Islet of Langerhans (tissue), 1 donor: ENCODE data around the gene TOMM34.

ENCODE experiments used
- FAIRE-seq: peaks from one replicate; lab custom pipeline; 2011; peaks lifted over from hg19 to GRCh38; lab: Jason Lieb, UNC

TOMM34 gene

DNA sequence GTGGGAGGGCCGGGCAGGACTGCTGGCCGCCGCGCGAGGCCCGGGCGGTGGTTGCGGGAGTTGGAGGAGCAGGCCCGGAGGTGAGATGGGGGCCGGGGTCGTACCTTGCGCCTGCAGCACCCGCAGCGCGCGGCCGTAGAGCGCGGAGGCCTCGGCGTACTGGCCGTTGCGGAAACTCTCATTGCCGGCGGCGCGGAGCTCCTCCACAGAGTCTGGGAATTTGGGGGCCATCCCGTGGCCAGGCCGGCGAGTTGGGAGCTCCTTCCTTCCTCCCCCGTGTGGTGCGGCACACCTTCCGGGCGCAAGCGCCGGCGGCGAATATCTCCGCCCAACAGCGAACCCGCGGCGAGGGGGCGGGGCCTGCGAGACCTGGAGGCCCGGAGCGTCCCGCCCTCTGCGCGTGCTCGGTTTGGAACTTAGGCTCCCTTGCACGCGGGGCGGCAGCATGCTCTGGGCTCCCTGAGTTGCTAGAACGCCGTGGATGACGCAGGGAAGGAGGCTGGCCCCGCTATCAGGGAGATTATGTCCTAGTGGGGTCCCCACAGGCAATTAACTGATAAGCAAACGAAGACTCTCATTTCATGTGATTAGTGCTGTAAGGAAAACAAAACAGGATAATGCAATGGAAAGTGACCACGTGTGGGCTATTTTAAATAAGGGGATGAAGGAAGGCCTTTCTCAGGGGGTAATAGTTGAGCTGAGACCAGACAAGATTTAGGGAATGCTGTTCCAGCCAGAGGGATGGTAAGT, at the start of gene TOMM34:
Gene TOMM34, minus strand, starts transcription at position 295 of the 750 bp plus-strand sequence. Its CDS starts 64 bp downstream, at position 231.
- no peak for FAIRE-seq

DNA sequence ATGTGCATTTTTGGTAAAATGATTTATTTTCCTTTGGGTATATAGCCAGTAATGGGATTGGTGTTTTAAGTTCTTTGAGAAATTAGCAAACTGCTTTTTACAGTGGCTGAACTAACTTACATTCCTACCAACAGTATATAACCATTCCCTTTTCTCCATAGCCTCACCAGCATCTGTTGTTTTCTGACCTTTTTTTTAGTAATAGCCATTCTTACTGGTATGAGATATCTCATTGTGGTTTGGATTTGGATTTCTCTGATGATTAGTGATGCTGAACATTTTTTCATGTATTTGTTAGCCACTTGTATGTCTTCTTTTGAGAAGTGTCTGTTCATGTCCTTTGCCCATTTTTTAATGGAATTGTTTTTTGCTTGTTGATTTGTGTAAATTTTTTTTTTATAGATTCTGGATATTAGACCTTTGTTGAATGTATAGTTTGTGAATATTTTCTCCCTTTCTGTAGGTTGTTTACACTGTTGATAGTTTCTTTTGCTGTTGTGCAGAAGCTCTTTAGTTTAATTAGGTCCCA, 48.4 kb upstream of the TOMM34 start:
- FAIRE-seq, result no peak

DNA sequence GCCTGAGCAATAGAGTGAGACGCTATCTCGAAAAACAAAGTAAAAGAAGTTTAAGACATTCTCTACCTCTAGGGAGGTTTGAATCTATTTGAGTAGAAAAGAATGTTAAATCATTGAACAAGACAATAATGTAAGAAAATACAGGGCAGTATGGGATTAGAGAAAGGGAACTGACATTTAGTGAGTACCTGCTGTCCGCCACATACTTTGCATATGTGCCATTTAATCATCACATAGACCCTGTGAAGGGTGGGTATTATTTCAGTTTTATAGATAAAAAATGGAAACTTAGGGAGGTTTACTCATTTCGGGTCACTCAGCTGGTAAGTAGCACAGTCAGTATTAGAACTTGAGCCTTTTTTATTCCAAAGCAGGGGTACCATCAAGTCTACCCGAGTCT, 37.5 kb upstream of the TOMM34 start:
- no peak for FAIRE-seq

DNA sequence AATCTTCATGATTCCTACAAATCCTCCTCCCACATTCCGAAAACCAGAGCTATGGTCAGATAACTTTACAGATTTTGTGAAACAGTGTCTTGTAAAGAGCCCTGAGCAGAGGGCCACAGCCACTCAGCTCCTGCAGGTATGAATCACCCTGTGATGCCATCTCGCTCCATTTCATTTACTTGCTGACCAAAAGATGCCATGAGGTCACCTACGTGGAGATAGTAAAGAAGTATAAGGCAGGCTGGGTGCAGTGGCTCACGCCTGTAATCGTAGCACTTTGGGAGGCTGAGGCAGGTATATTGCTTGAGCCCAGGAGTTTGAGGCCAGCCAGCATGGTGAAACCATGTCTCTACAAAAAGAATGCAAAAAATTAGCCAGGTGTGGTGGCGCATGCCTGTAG, 37.0 kb upstream of the TOMM34 start:
- FAIRE-seq, result no peak

GRCh38 chr20:44993343-44993742, 33.1 kb upstream of the TOMM34 start:
- FAIRE-seq, result no peak

DNA sequence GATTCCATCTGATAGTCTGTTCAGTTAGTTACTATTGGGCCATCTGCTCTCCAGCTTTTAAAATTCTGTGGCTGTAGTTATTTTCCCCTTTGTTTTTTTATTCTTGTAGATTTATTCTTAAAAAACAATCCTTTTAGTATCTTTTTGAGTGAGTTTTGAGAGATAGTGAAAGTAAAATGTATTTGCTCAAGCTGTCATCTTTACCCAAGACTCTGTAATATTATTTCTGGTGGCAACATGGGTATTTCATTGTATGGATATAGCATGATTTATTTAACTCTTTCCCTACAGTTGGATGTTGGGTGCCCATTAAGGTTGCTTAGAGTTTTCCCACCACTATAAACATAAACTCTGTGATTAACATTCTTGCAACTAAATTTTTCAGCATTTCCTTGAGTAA, 30.8 kb upstream of the TOMM34 start:
- FAIRE-seq, result no peak

DNA sequence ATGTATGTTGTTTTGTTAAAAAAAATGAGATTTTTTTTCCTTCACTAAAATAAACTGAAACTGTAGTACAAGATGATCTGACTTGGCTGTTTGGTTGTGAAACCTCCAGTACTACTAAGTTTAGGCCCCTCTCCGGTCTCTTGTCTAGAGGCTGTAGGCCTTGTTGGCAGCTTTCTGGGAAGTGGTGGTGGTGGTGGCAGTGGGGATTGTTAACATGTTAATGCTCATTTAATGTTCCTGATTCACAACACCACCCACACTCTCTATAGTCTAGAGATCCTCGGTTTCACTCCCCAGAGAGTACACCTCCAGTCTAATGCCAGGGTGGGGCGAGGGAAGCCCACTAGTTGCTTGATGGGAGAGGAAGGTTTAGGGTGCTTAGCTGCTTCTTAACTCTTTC, 30.2 kb upstream of the TOMM34 start:
- FAIRE-seq, result no peak

DNA sequence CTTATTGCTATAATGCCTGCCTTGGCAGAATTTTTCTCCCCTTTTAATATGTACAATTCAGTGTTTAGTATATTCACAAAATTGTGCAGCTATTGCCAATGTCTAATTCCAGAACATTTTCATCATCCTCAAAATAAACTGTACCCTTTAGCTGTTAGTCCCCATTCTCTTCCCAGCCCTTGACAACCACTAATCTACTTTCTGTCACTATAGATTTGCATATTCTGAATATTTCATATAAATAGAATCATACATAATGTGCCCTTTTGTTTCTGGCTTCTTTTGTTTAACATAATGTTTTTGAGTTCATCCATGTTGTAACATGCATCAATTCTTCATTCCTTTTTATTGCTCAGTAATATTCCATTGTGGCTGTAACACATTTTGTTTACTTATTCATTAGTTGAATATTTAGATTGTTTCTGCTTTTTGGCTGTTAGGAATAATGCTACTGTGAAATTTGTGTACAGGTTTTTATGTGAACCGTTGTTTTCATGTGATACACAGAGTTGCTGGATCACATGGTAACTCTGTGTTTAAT, 28.5 kb upstream of the TOMM34 start:
- FAIRE-seq, result no peak

- no peak for FAIRE-seq
Measured at GRCh38 chr20:44983093-44983674, 23.0 kb upstream of the TOMM34 start.

GRCh38 chr20:44981736-44982406, 21.7 kb upstream of the TOMM34 start:
- no peak for FAIRE-seq

GRCh38 chr20:44979090-44979621, 19.0 kb upstream of the TOMM34 start:
- no peak for FAIRE-seq

DNA sequence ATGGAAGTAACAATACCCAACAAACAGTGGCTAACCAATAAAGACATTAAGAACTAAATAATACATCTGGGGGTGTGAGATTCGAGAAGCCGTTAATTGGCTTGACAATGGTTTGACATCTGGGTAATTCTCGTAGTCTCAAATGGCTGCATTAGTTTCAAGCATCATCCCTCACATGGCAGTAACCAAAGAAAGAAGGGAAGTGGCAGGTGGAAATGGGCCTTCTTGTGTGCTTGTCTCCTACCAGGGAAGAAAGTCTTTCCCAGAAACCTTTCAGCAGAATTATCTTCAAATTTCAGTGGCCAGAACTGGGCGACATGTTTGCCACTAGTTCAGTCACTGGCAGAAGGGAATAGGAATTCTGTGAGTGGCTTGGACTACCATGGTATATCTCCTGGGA, 16.5 kb upstream of the TOMM34 start:
- FAIRE-seq, result no peak

DNA sequence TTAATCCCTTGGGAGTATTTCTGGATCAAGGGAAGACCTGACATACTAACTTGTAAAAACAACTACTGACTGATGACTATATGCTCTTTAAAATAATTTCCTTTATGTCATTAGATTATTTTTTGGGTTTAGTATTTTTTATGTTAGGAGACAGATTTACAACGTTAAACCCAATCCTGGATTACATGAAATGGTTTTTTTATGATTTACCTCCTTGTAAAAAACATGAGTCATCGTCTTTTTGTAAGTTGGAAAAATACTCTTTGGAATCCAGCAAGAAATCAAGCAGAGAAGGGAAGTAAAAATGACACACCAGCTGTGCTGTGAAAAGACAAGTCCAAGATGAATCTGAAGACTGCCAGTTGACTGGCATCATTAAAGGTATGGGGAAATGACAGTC, 12.9 kb upstream of the TOMM34 start:
- FAIRE-seq, result no peak

DNA sequence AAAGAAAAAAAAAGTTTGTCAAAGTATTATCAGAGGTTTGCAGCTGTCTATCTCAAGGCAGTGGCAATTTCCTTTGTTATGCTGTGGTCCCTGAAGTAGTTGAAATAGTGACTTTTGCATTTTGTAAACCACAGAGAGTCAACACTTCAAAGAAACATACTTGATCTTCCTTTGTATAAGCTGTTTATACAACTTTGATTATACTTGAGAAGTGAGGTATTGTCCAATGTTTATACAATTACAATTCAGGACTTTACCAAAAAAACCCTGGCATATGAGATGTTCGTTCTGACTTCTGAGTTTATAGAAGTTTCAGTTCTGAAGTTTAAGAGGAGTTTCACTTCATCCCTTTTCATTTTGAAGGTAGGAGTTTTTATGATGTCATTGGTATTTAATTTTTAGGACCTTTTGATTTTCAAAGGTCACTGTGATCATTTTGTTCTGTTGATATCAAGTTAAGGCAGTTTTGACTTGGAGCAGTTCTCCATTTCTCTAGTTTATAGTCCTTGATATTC, 10.1 kb upstream of the TOMM34 start:
- no peak for FAIRE-seq

DNA sequence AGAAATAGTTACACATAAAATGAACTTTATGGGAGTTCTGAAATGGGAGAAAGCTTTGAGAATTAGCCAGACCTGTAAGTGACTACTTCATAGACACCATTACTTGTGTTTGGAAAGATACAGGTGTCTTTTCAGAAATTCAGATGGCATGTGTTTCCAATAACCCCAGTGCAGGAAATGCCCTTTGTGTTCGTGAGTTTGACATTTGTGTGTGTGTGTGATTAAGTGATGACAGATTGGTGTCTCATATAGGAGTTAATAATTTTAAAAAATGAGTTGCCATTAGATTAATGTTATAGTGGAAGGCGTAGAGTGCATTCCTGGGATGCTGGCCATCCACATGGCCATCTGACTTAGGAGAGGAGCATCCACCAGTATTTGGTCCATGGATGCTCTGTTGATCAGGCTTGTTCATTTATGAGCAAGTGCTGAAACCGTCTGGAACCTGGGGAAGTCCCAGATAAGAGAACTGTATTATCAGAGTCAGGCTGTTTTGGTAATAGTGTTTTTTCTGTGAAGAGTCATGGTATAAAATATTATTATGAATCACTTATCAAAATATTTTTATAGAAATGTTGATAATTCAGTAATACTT, 9.2 kb upstream of the TOMM34 start:
- FAIRE-seq, result no peak

DNA sequence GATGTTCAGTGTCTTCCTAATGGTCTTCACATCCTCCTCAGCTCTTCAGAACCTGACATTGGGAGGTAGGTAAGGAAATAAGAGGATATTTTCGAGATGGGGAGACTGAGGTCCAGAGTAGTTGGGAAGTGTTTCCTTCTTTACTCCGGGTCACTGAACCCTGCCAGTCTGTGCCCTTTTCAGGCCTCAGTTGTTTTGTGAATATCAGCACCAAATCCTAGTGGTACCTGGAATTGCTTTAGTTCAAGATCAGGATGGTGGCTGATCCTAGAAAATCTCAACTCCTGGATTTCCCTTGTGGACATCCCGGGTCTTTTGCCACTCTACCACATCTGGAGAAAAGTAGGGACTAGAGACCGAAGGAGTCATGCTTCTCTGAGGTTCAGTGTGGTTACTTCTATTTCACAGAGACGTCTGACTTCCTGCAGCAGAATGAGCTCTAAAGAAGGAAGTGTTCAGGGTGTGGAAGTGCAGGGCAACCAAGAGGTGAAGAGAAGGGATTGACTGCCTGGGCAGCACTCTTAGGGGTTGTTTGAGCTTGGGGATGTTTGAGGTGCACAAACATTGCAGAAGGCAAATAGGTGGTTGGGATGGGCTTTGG, 7.1 kb upstream of the TOMM34 start:
- FAIRE-seq, result no peak

DNA sequence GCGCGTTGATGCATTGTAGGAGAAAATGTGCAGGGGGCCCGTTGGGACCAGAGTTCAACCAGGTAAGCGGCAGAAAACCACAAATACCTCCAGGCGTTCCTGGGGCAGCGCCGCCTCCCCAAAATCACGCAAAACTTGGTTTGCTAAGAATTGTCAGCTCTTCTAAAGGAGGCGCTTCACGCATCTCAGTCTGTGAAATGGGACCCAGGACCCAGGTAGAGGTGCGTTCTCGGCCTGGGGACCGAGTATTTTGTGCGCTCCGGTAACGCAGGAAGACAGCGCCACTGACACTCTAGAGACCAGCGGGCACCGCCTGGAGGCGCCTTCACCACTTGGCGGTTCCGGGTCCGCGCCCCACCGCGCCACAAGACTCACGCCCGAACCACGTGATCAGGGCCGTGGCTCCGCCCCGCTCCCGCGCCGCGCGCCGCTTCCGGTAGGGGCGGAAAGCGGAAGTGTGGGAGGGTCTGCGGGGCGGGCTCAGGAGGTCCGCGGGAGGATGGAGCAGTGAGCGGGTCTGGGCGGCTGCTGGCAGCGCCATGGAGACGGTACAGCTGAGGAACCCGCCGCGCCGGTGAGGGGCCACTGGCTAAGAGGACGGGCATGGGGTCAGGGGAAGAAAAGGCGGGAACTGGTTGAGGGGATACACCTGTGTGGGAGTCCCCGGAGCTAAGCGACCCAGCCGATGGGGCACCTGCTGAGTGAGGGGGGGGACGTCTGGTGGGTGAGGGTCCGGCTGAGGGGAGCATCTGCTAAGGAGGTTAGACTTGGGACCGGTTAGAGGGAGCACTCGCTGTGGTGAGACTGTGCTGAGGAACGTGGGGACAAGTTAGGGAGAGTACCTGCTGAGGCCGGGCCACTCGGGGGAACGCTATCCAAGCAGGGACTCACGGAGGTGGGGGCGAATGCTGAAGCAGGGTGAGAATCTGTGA, 6.1 kb upstream of the TOMM34 start, which contains the start of gene STK4:
Gene STK4, plus strand, starts transcription at position 483 of the 932 bp plus-strand sequence. Its CDS starts 57 bp downstream, at position 540.
- FAIRE-seq, result no peak

DNA sequence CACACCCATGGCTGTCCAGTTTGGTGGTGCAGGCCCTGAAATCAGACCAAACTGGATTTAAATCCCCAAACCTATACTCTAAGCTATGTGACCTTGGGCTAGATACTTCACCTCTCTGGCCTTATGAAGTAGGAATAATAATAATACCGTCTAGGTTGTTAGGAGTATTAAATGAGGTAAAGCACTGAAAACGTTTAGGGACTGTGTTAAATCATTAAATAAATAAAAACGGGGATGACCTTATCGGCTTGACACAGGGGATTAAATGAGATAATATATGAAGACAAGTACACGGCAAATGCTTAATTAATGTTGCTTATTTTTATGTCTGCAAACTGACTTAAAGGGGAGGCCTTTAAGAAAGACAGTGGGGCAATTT, 5.4 kb upstream of the TOMM34 start:
- no peak for FAIRE-seq

DNA sequence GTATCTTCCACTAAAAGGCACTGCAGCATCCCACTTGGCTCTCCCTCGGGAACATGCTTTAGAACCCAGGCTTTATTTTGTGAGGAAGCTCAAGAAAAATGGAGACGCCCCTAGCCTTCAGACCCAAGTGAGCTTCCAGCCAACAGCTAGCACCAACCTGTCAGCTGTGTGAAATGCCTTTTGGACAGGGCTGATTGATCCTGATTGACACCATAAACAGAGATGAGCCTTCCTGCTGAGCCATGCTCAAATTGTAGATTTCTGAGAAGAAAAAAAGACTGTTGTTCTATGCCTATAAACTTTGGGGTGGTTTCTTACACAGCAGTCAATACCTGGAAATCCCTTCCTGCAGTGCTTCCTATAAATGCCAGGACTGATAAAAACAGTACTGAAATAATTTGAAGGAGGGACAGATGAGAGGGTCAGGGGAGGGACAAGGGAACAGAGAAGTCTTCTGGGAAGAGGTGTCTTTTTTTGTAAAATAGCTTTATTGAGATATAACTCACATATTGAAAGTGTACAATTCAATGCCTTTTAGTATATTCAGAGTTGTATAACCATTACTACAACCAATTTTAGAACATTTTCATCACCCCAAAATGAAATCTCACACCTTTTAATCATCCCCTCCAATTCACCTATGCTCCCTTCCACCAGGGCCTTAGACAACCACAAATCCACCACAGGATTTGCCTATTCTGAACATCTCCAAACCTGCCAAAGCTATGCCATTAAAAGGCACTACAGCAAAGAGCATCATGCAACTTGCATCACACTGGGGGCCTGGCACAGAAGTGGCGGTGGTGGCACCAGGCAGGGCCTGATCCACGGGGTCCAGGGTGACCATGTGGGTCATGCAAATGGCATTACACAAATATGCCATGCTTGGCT, 3.4 kb upstream of the TOMM34 start:
- FAIRE-seq, result no peak
